Kidney epithelial cell (primary cell): ENCODE results near the gene GXYLT1. TPM values are rescaled to one million over a fixed set of nuclear protein-coding genes. Genes with fewer than 3 reads are reported as not detected.

Source experiments
- DNase-seq: peaks from one replicate; pipeline ENCODE4 v3.0.0-alpha.2; 2010; ENCODE audit warnings: low read depth
- H3K27me3 ChIP-seq: 2 replicates; pipeline ENCODE4 v1.6.0; 2011; ENCODE audit warnings: low read length; ENCODE audit not compliant: control insufficient read depth, insufficient read depth
- H3K36me3 ChIP-seq: 2 replicates; pipeline ENCODE4 v1.5.1; 2011; ENCODE audit warnings: low read length; ENCODE audit not compliant: control insufficient read depth, insufficient read depth
- H3K4me3 ChIP-seq: 2 replicates; pipeline ENCODE4 v1.5.1; 2011; ENCODE audit warnings: low read depth, mild to moderate bottlenecking, control low read depth, low read length
- CTCF ChIP-seq: IDR thresholded peaks from 2 replicates; pipeline ENCODE4 v1.5.1; 2011; ENCODE audit warnings: mild to moderate bottlenecking, moderate library complexity, low read length, control low read depth, inconsistent platforms; ENCODE audit not compliant: insufficient read depth, poor library complexity, severe bottlenecking
- total RNA-seq: library from RNA; depleted of rRNA; stranded (reverse); fragments of >200 nt; gene quantifications from 2 replicates; pipeline ENCODE4 v1.2.3, GENCODE V29; 2015

GXYLT1 gene
- total RNA-seq, 1 donor from 2014 or later, result 23.6 TPM

- no peaks in the 10 kb centered on the region for H3K36me3 ChIP-seq
- no peak for TF ChIP-seq CTCF
- H3K27me3 ChIP-seq, result no peaks in the 10 kb centered on the region
- no peak for DNase-seq
- no peak overlapping the region for H3K4me3 ChIP-seq
Observed at GRCh38 chr12:42172441-42173210, 28.0 kb upstream of the GXYLT1 start.

GRCh38 chr12:42167711-42168110 is 23.0 kb upstream of the GXYLT1 start:
- no peak for TF ChIP-seq CTCF
- H3K4me3 ChIP-seq, result no peak overlapping the region

GRCh38 chr12:42166501-42166900 is 21.8 kb upstream of the GXYLT1 start:
- Histone ChIP-seq H3K27me3 (no peaks in the 10 kb centered on the region), H3K4me3 (no peak overlapping the region), H3K36me3 (no peaks in the 10 kb centered on the region)
- no peak for TF ChIP-seq CTCF
- no peak for DNase-seq

More at GRCh38 chr12:42167711-42168110, 23.0 kb upstream of the GXYLT1 start:
- no peaks in the 10 kb centered on the region for H3K36me3 ChIP-seq
- DNase-seq, result no peak
- no peaks in the 10 kb centered on the region for H3K27me3 ChIP-seq

GRCh38 chr12:42163913-42164312 is 19.2 kb upstream of the GXYLT1 start:
- no peak for DNase-seq
- Histone ChIP-seq H3K4me3 (no peak overlapping the region), H3K27me3 (no peaks in the 10 kb centered on the region), H3K36me3 (no peaks in the 10 kb centered on the region)
- TF ChIP-seq CTCF, result no peak

- TF ChIP-seq CTCF, result no peak
Observed at GRCh38 chr12:42162965-42163364, 18.3 kb upstream of the GXYLT1 start.

GRCh38 chr12:42162193-42162592 is 17.5 kb upstream of the GXYLT1 start:
- TF ChIP-seq CTCF, result no peak
- no peaks in the 10 kb centered on the region for H3K36me3 ChIP-seq
- DNase-seq, result no peak

More at GRCh38 chr12:42162965-42163364, 18.3 kb upstream of the GXYLT1 start:
- no peaks in the 10 kb centered on the region for H3K36me3 ChIP-seq
- no peak for DNase-seq
- H3K4me3 ChIP-seq, result no peak overlapping the region
- no peaks in the 10 kb centered on the region for H3K27me3 ChIP-seq

More at GRCh38 chr12:42162193-42162592, 17.5 kb upstream of the GXYLT1 start:
- no peaks in the 10 kb centered on the region for H3K27me3 ChIP-seq
- H3K4me3 ChIP-seq, result no peak overlapping the region
